B cell (primary cell): ENCODE data around the gene SCP2. TPM values are rescaled to one million over a fixed set of nuclear protein-coding genes. Genes with fewer than 3 reads are reported as not detected.

Experiments used
- ATAC-seq: fragments of 200-7000 bp; cut with Tn5 transposase; one replicate; pipeline ENCODE4 v1.10.0; 2021; ENCODE audit warnings: low read depth, mild to moderate bottlenecking, moderate number of reproducible peaks, moderate library complexity
- CTCF ChIA-PET: fragments of 350-600 bp; sonication (Branson Sonifier 250); formaldehyde crosslinking; loops from one replicate; lab custom pipeline; 2021; ENCODE audit warnings: antibody characterized with exemption, inconsistent platforms; lab: Charles Lee
- POLR2A ChIA-PET: fragments of 350-600 bp; sonication (Branson Sonifier 250); formaldehyde crosslinking; loops from one replicate; lab custom pipeline; 2021; ENCODE audit warnings: antibody characterized with exemption; lab: Charles Lee
- DNase-seq: peaks from one replicate; pipeline ENCODE4 v3.0.0; 2013
- H2AFZ ChIP-seq: 2 replicates; pipeline ENCODE4 v1.6.1; 2012; ENCODE audit warnings: mild to moderate bottlenecking, low read depth, low read length; ENCODE audit not compliant: insufficient read depth, poor library complexity, severe bottlenecking
- H3K27ac ChIP-seq, 2 donors: 1 replicate in 1 of 2; 2 replicates in 1 of 2; pipeline ENCODE4 v1.5.1; 2012 to 2013; ENCODE audit warnings: low read length in 2 of 2, mild to moderate bottlenecking in 2 of 2, moderate library complexity in 1 of 2
- H3K27me3 ChIP-seq, 4 experiments: fragments of 200-600 bp in 1 of 4; sonication (generic) in 1 of 4; replicated peaks in 1 of 4; 1 replicate in 2 of 4; 2 replicates in 2 of 4; pipeline versions ENCODE4 v1.6.1 to v1.7.0; 2013 to 2016; ENCODE audit warnings: low read length in 3 of 4, mild to moderate bottlenecking in 2 of 4, mixed read lengths in 1 of 4, moderate library complexity in 1 of 4; ENCODE audit not compliant: insufficient read depth in 4 of 4, control insufficient read depth in 3 of 4; ENCODE audit errors: control extremely low read depth in 1 of 4
- H3K36me3 ChIP-seq, 2 experiments: replicated peaks in 1 of 2; 1 replicate in 1 of 2; 2 replicates in 1 of 2; pipeline versions ENCODE4 v1.6.1 to v1.7.1; 2013; ENCODE audit warnings: low read length in 1 of 2; ENCODE audit not compliant: insufficient read depth in 2 of 2, control insufficient read depth in 1 of 2; ENCODE audit errors: control extremely low read depth in 1 of 2, extremely low read depth in 1 of 2
- H3K4me1 ChIP-seq, 2 donors: fragments of 200-600 bp in 1 of 2; sonication (generic) in 1 of 2; 1 replicate in 1 of 2; 2 replicates in 1 of 2; pipeline versions ENCODE4 v1.5.1 to v1.6.1; 2013 to 2017; ENCODE audit warnings: low read length in 2 of 2; ENCODE audit not compliant: control insufficient read depth in 2 of 2, insufficient read depth in 2 of 2
- H3K4me2 ChIP-seq: replicated peaks from 2 replicates; pipeline ENCODE3; 2012; ENCODE audit warnings: mild to moderate bottlenecking, low read depth, low read length; ENCODE audit not compliant: poor library complexity, severe bottlenecking
- H3K4me3 ChIP-seq, 5 experiments: fragments of 200-600 bp in 1 of 5; sonication (generic) in 1 of 5; 1 replicate in 3 of 5; 2 replicates in 2 of 5; pipeline versions ENCODE4 v1.5.1 to v1.7.0; 2011 to 2016; ENCODE audit warnings: low read length in 4 of 5, mild to moderate bottlenecking in 4 of 5, low read depth in 2 of 5, control low read depth in 1 of 5, moderate library complexity in 1 of 5; ENCODE audit not compliant: insufficient read depth in 1 of 5; ENCODE audit errors: control extremely low read depth in 1 of 5, extremely low read depth in 1 of 5
- H3K79me2 ChIP-seq: fragments of 200-600 bp; sonication (generic); one replicate; pipeline ENCODE4 v1.6.0; 2016; ENCODE audit warnings: low read length; ENCODE audit not compliant: control insufficient read depth, insufficient read depth
- H3K9ac ChIP-seq: fragments of 200-600 bp; sonication (generic); 2 replicates; pipeline ENCODE4 v1.6.1; 2017; ENCODE audit warnings: mild to moderate bottlenecking, low read length, moderate library complexity
- H3K9me3 ChIP-seq, 3 donors: one replicate each; pipeline versions ENCODE4 v1.6.1 to v1.7.1; 2013; ENCODE audit warnings: low read length in 2 of 3; ENCODE audit not compliant: control insufficient read depth in 2 of 3, insufficient read depth in 1 of 3; ENCODE audit errors: control extremely low read depth in 1 of 3
- H4K20me1 ChIP-seq: 2 replicates; pipeline ENCODE4 v1.6.0; 2012; ENCODE audit warnings: mild to moderate bottlenecking, low read length; ENCODE audit not compliant: insufficient read depth, control insufficient read depth, poor library complexity, severe bottlenecking
- H3K27ac Mint-ChIP-seq: one replicate; pipeline ENCODE4 v1.8.0; 2021; ENCODE audit warnings: mixed read lengths
- H3K27me3 Mint-ChIP-seq: one replicate; pipeline ENCODE4 v1.8.0; 2021; ENCODE audit warnings: mixed read lengths
- H3K4me1 Mint-ChIP-seq: one replicate; pipeline ENCODE4 v1.8.0; 2021; ENCODE audit warnings: mixed read lengths
- H3K4me3 Mint-ChIP-seq: one replicate; pipeline ENCODE4 v1.8.0; 2021; ENCODE audit warnings: mixed read lengths
- H3K9me3 Mint-ChIP-seq: one replicate; pipeline ENCODE4 v1.8.0; 2022; ENCODE audit warnings: mixed read lengths; ENCODE audit not compliant: insufficient read depth
- CTCF ChIP-seq: fragments of 200-600 bp; IDR thresholded peaks from one replicate; pipeline ENCODE4 v1.8.0; 2022; ENCODE audit warnings: antibody characterized with exemption, mild to moderate bottlenecking
- EZH2 ChIP-seq: IDR thresholded peaks from 2 replicates; pipeline ENCODE4 v1.6.1; 2012; ENCODE audit warnings: borderline replicate concordance, low read depth, mild to moderate bottlenecking, moderate library complexity, low read length; ENCODE audit not compliant: insufficient read depth, poor library complexity, severe bottlenecking
- WGBS: methylation state at CpG from one replicate; pipeline ENCODE4 v1.1.5; 2013; ENCODE audit warnings: missing lambda C conversion rate; ENCODE audit not compliant: insufficient coverage; 5-methylcytosine and 5-hydroxymethylcytosine counted together
- intact Hi-C: fragments of 100-400 bp; cut with micrococcal nuclease; formaldehyde crosslinking; loops from one replicate; pipeline ENCODE4 v1.10.0; 2022
- polyA plus RNA-seq: library from polyadenylated mRNA; depleted of rRNA; stranded (reverse); fragments of >200 nt; gene quantifications from 2 replicates; pipeline ENCODE4 v1.2.3, GENCODE V29; 2012
- total RNA-seq, 2 donors: library from RNA; stranded (reverse); fragments of 120-200 nt in 1 of 2; gene quantifications; 1 replicate in 1 of 2; 2 replicates in 1 of 2; pipeline versions ENCODE4 v1.2.3 to v1.2.4, GENCODE V29; 2013 to 2022

SCP2 gene
- total and polyA plus RNA-seq, 2 donors (not counting 1 experiment from before 2014, with no cell fraction given), result 19.4 to 46.6 TPM

- H3K4me3 ChIP-seq, result no peak overlapping the region
- TF ChIP-seq CTCF (no peak), EZH2 (no peak)
- H3K27ac ChIP-seq, result no peak overlapping the region
- ChIA-PET CTCF (no interaction called here), POLR2A (no interaction called here)
- Mint-ChIP-seq H3K27me3 (no peaks in the 10 kb centered on the region), H3K9me3 (no peaks in the 10 kb centered on the region), H3K4me1 (no peaks in the 10 kb centered on the region), H3K27ac (no peak overlapping the region), H3K4me3 (no peak overlapping the region)
- WGBS, result no CpG with 5 or more reads among the region's 1 CpG
- no peaks in the 10 kb centered on the region for H3K79me2 ChIP-seq
- H3K36me3 ChIP-seq, result peaks cover 0 to under 1% of the 10 kb centered on the region in 2 experiments
- no peaks in the 10 kb centered on the region for H3K4me1 ChIP-seq
- no peaks in the 10 kb centered on the region for H3K27me3 ChIP-seq
- intact Hi-C loops, result no loop called here
- H2AFZ ChIP-seq, result no peak overlapping the region
- no peak overlapping the region for H3K4me2 ChIP-seq
- no peaks in the 10 kb centered on the region for H3K9me3 ChIP-seq
- no peaks in the 10 kb centered on the region for H4K20me1 ChIP-seq
- DNase-seq, result no peak
- no peak for ATAC-seq
- no peak overlapping the region for H3K9ac ChIP-seq
Observed at GRCh38 chr1:52901384-52901783, 25.7 kb upstream of the SCP2 start.

GRCh38 chr1:52904208-52904926, 22.7 kb upstream of the SCP2 start:
- POLR2A ChIA-PET, result no interaction called here
- H3K4me3 Mint-ChIP-seq, result no peak overlapping the region
- Histone ChIP-seq H3K4me2 (no peak overlapping the region), H4K20me1 (no peaks in the 10 kb centered on the region), H3K4me3 (no peak overlapping the region), H3K27ac (no peak overlapping the region), H2AFZ (no peak overlapping the region), H3K4me1 (no peaks in the 10 kb centered on the region), H3K79me2 (no peaks in the 10 kb centered on the region), H3K36me3 (peaks cover 0 to 5% of the 10 kb centered on the region in 2 experiments), H3K9me3 (no peaks in the 10 kb centered on the region), H3K27me3 (no peaks in the 10 kb centered on the region), H3K9ac (no peak overlapping the region)
- DNase-seq, result no peak
- no peak for ATAC-seq
- no peaks in the 10 kb centered on the region for H3K4me1 Mint-ChIP-seq
- no peaks in the 10 kb centered on the region for H3K9me3 Mint-ChIP-seq
- 95% methylated on average over 12 of the region's 13 CpGs for WGBS
- CTCF ChIA-PET, result no interaction called here
- TF ChIP-seq CTCF, result no peak
- no peak for TF ChIP-seq EZH2
- no peak overlapping the region for H3K27ac Mint-ChIP-seq
- intact Hi-C loops, result no loop called here
- no peaks in the 10 kb centered on the region for H3K27me3 Mint-ChIP-seq
